GM19452 (cell line): ENCODE measurements around the gene RNF32.
"Not testable (repeated sequence)": the region's sequence is repeated elsewhere in the genome, so short reads cannot be mapped to it uniquely, and the experiment has no call there.

Source experiments
- ATAC-seq: cut with Tn5 transposase; IDR thresholded peaks from one replicate; pipeline ENCODE4 v1.9.1; 2021; ENCODE audit not compliant: unreplicated experiment

RNF32 gene

DNA sequence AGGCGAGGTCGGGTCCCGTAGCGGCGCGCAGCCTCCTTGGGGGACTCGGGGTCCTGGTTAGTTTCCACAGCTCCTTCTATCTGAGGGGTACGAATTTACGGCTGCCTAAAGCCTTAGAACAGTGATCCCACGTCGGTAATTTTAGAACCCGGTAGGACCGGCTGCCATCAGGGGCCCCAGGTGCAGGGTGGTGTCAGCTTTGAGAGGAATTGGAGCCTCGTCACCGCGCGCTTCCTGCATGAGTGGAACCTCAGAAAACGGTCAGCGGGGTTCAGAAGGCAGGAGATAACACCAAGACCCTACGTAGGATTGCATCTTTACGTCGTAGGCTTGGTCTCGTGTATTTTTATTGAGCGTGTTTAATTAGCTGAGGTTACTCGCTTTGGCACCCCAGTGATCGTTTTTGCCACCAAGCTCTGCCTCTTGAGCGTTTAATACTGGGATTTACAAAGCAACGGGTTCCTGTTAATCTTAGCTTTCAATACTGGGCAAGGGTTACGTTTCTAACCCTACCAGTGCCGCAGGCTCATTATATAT, 443 bp downstream of the RNF32 start:
- peak; percentile 49 for ATAC-seq

DNA sequence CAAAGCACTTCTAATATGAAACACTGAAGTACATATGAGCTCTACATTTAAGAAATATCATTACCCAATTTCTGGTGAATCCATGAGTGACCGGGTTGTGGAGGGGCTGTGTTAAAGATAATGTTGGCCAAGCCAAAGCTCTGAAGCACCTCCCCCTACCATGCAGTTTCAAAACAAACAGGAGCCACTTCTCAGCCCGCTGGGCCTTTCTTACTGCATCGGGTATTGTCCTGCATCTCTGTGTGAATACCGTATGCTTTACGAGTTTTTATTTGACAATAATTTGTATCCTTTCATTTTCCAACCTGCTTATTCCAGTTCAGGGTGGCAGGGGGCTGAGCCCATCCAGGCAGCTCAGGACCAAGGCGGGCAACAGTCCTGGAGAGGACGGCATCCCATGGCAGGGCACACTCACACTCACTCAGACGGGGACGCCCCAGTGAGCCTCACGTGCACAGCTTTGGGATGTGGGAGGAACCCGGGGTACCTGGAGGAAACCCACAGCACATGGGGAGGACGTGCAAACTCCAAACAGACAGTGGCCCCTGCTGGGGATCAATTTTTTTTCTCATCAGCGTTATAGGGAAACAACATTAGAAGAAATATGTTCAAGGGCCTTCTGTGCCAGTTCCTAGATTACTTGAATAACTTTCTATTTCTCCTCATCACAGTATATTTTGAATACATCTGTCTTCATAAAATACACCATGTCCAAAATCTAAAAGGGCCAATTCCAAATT, 1.9 kb downstream of the RNF32 start:
- ATAC-seq = no peak

DNA sequence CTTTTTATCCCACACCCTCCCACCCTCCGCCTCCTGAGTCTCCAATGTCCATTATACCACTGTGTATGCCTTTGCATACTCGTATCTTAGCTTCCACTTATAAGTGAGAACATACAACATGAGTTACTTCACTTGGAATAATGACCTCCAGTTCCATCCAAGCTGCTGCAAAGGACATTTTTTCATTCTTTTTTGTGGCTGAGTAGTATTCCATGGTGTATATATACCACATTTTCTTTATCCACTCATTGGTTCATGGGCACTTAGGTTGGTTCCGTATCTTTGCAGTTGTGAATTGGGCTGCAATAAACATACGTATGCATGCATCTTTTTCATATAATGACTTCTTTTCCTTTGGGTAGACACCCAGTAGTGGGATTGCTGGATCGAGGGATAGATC, 6.8 kb downstream of the RNF32 start:
- ATAC-seq = not testable (repeated sequence)

DNA sequence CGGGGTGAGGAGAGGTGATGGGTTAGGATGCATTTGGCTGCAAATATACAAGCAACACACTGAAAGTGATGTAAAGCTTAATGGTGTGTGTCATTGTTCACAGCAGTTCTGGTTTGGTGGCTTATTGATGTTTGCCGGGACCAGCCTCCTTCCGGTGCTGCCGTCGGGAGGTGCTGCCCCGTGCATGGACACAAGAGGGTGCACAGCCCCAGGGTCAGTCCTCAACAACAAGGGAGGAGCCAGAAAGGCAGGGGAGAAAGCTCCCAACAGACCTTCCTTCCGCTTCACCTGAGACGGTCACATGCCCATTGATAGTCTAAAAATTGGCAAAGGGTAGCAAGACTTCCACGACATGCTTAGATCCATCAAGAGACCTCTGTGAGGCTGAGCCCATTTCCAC, 9.5 kb downstream of the RNF32 start:
- no peak for ATAC-seq

DNA sequence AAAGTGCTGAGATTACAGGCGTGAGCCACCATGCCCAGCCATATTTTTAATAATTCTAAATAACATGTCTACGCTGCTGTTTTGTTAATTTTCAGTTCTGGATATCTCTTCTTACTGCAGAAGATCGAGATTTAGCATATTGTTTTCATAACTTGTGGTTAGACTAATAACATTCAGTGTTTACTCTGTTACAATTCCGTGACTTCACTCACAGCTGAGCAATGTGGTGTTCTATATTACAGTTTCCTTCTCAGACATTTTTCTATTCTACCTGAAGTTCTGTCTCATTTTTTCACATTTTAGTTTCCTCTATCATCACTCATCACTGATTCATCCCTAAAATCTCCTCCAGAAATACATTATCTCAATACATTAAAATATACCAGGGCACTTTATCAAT, 10.9 kb downstream of the RNF32 start:
- no peak for ATAC-seq

DNA sequence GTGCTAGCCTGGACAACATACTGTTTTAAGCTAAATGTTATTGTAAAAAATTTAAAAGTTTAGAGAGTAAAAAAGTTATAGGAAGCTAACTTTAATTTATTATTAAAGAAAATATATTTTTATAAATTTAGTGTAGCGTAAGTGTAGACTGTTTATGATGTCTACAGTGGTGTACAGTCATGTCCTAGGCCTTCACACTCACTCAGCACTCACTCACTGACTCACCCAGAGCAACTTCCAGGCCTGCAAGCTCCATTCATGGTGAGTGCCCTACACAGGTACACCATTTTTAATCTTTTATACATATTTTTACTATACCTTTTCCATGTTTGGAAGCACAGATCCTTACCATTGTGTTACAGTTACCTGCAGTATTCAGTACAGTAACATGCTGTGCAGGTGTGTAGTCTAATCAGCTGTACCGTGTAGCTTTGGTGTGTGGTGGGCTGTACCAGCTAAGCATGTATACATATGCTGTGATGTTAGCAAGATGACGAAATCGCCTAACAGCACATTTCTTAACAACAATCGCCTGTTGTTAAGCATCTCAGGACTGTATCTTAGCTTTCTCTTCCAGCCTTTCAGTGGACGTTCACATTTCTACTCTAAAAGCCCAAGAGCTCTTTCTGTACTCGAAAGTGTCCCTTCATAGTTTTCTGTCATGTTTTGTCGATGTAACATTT, 12.5 kb downstream of the RNF32 start:
- no peak for ATAC-seq

DNA sequence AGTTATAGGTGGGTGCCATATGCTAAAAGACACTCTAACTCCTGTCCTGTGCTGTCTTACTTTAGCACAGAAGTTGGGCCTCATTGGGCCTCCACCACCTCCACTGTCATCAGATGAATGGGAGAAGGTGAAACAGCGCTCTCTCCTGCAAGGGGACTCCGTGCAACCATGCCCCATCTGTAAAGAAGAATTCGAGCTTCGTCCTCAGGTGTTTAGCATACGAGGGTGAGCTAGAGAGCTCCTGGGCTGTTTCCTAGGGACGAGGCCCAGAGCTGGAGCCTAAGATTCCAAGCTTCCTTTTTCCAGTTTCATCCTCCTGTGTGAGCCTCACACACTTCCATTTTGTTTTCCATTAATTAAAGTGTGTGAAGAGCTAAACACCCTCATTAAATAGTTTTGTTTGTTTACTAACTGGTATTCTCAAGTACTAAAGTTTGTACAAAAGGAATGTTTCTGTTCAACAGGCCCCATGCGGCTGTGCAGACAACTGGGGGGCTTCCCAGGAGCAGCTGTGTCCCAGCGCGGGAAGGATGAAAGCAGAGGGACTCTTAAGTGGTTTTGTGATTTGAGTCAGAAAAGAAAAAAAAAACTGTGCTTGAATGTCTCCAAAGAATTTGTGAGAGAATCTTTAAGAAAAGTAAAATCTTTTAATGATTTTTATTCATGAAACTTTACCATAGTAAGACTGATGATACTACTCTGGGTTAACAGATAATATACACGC, 14.1 kb downstream of the RNF32 start:
- no peak for ATAC-seq

DNA sequence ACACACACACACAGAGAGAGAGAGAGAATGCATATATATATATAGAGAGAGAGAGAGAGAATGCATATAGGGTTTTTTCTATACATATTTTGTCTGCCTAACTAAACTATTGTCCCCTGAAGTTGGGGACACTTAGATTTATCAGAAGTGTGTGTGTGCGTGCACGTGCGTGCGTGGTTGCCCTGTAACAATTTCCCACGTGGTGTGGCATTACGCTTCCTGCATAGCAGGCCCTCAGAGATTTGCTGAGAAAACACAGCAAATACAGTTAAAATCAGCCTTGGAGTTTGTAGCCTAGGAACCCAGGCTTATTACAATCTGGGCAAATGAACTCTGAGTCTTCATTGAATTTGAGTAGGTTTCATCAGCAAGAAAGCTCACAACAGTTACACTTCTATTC, 14.7 kb downstream of the RNF32 start:
- ATAC-seq = no peak

DNA sequence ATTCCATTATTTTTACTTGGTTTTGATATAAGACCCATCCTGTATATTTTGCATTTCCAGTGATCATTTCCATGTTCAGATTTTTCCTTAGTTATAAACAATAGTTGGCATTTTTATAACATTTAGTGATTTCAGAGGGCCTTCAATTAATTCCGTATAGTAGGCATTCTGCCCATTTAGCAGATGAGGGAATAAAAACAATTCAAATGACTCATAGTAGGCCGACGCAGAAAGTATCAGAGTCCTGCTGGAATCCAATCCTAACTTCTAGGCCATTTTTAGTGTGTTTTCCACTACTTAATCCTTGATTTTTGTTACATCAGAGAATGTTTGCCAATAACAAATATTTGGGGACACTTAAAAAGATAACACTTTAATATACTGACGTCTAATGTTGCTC, 15.4 kb downstream of the RNF32 start:
- ATAC-seq = no peak

DNA sequence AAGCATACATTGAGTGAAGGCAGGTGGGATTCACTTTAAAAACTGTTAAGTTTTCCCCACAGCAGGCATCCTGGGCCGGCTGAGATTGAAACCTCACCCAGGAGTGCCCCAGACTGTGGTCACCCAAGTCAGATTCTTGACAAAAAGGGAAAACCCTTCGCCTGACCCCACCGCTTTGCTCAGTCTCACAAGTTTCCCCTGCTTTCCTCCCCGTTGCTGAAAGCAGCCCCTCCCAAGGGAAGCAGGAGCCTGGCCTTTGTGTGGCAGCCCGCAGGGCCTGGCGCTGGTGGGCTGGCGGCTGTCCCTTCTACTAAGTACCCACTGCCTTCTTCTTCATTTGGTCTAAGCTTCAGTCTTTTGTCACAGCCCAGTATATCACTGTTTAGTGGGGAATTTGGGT, 16.0 kb downstream of the RNF32 start:
- ATAC-seq = no peak

DNA sequence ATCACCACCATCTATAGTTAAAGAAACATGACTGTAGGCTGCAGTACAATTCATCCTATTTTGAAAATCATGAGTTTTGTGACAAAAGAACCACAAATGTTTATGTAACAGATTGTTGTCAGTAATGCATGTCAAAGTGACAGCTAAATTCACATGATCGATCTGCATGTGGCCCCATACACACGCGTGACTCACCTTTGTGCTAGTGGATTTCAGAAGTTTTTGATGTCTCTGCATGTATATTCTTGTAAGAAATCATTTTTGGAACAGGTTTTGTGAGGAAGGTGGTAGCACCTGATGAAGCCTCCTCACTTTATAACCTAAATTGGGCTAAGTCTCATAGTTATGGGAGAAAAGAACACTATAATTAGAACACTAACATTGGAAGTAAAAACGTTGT, 17.1 kb downstream of the RNF32 start:
- no peak for ATAC-seq

DNA sequence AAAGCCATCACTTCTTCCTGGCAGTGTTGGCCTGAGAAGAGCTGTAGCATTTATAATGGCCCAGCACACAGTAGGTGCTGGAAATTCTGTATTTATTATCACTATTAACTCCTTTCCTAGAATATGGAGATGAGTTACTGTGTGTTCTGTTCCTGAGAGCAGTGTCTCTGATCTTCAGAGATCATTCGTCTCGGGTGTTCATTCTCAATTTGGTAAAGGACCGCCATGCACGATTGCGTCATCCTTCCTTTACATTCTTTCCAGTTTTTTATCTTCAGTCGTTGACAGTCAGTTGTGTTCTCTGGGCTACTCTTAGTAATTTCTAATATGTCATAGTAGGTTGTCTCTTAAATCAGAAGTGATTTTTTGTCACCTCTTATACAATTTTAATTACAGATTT, 18.6 kb downstream of the RNF32 start:
- no peak for ATAC-seq

DNA sequence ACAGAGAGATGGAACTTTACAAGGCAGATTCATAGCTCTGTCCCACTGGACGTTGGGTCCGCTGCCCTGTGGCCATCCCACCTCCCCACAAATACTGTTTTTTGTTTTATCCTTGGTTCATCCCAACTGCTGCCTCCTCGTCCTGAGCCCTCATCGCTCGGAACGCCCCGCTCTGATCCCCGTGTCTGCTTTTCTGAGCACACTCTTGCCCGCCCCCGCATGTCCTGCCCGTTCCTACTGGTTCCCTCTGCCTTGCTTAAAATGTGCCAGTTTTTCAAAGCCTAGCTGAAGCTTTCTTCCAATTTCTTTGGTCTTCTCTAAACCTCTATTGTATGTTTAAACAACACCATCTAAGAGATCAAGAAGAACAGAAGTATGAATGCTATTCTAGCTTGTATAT, 19.4 kb downstream of the RNF32 start:
- ATAC-seq = no peak

DNA sequence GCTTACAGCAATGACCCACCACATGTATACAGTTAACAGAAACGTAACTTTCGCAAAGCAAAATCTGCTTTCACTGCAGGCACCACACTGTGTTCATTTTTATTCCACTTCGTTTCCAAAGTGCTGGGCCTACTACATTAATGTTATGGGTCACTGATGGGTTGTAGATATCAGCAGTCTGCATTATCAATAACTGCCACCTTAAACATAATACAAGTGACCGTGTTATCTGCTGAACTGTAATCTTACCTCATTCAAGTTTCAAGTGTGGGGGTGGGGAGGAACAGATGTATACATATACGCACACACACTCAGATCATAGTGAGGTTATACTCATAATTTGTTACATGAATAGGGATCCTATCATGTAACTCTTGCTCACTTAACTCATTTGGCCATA, 21.1 kb downstream of the RNF32 start:
- no peak for ATAC-seq

DNA sequence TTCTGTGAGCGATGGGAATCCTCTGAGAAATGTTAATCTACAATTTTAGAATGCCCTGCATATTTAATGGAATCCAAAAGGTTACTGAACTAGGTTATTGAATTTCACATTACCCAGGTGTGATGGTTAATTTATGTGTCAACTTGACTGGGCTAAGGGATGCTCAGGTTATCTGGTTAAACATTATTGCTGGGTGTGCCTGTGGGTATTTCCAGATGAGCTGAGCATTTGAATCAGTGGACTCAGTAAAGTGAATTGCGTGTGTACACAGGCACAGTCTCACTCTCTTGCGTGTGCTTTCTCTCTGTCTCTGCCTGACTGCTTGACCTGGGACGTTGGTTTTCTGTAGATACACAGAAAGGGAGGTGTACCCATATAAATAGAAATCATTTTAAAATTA, 21.7 kb downstream of the RNF32 start:
- ATAC-seq = no peak

DNA sequence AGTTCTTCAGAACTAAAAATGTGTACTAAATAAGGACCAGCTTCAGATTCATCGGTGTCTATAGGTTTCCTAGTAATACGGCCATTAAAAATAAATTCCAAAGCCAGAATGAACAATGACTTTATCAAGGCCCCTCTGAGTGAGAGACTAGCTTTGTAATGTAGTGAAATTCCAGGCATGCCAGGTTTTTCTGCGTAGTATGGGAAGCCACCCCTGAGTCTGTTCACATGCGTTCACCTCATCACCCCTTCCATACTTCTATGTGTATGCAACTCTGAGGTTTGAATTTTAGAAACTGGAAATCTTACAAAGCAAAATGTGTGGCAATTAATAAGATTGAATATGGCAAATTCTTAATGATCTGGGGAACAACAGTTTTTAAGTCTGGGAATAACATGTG, 24.5 kb downstream of the RNF32 start:
- ATAC-seq = no peak

DNA sequence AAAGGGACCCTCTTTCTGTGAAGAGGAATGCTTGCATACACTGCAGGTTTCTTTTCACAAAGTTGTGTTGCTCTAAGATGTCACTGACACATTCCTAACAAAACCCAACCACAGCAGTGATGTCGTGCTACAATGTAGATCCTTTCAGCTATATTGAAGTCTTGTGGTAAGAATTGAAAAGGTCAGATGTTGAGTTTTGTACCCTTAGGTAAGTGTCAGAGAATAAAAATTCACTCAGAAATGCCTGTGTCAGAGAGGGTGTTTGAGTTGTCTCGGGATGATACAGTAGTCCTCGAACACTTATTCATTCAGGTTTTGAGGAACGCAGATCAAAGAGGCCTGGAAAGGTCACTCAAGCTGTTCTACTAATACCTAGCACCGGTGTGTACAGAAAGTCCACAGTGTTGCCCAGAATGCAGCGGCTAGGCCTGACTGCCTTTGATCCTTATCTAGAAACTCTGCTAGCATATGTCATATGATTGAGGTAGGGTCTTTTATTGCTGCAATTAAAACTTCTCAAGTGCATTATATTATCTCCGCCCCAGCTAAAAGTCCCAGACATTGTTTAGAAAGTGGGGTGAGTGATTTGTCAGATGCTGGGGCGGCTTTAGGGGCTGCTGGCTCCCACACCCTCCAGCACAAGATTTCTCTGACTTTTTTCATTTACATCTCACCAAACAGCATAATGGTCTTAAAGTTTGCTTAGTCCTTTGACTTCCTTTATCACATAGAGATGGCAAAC, 26.0 kb downstream of the RNF32 start:
- ATAC-seq = no peak

DNA sequence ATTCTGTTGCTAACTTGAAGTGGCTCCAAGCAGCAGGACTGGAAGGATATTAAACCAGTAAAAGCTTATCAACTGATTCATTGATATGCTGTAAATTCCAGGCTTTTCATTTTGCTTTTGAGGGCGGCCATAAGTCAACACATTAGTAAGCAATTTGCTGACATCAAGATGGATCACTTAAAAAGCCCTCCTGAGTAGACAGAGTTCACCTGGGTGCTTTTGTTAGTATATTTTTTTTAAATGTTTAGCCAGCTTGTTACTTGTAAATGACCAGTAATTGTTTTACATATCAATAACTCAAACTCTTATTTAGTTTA, 26.5 kb downstream of the RNF32 start:
- ATAC-seq = no peak

DNA sequence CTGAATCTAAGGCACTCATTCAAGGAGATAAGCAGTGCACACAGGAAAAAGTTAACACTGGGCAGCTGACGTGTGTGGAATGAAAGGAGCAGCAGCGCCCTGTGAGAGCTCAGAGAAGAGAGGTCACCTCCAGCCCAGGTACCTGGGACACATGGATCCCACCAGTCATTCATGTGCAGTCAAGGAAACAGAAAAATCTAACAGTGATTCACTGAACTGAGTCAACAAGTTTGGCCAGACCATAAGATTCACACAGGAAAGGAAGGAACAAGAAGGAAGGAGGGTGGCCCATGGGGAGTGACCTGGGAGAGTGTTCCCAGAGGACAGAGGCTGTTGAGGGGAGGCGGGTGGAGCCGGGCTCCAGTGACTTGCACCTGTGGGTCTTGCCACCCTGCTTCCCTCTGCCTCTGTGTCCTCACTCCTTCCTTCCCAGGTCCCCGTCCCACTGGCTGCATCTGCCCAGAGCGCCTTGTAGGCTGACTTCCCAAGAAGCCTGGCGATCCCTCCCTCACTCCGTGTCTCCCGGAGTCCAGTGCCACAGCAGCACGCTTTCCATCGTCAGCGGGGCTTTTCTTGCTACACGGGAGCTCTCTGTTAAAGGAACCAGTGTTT, 27.7 kb downstream of the RNF32 start:
- no peak for ATAC-seq

DNA sequence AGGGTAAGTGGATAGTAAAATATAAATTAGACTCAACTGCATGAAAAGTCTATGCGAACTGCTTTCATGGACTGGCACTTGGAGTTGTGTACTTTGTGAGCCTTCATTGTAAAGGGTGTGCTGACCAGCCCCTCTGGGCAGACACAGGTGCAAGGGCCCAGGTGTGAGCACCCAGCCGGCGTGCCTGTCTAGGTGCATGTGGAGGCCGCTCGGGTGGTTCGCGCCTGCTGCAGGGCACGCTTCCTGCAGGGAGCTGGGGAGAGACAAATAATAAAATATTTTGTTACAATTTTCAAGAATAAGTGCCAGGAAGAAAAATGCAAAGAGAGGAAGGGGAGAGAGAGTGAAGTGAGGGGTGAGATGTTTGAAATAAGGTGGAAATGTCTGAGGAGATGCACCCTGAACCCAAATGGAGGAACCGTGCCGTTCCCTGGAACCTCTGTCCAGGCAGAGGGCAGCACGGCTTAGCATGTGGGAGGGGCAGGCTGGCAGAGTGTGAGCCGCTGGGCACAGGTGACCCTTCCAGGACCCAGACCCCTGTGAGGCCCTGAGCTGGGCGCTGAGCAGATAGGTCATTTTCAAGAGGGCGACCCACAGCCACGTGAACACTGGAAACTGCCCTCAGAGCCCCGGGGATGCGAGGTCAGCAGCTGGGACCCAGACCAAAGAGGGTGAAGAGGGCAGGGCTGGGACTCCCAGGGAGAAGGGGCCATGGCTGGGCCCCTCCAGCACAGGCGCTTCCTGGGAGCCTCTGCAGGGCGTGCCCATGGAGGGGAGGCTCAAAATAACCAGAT, 28.7 kb downstream of the RNF32 start:
- no peak for ATAC-seq
